Measurements from ENCODE around the gene OCLN. TPM values are rescaled to one million over a fixed set of nuclear protein-coding genes. Genes with fewer than 3 reads are reported as not detected.
"Not testable (repeated sequence)": the region's sequence is repeated elsewhere in the genome, so short reads cannot be mapped to it uniquely, and the experiment has no call there.

Gene OCLN
- total RNA-seq, 1 donor: 0.43 TPM

DNA sequence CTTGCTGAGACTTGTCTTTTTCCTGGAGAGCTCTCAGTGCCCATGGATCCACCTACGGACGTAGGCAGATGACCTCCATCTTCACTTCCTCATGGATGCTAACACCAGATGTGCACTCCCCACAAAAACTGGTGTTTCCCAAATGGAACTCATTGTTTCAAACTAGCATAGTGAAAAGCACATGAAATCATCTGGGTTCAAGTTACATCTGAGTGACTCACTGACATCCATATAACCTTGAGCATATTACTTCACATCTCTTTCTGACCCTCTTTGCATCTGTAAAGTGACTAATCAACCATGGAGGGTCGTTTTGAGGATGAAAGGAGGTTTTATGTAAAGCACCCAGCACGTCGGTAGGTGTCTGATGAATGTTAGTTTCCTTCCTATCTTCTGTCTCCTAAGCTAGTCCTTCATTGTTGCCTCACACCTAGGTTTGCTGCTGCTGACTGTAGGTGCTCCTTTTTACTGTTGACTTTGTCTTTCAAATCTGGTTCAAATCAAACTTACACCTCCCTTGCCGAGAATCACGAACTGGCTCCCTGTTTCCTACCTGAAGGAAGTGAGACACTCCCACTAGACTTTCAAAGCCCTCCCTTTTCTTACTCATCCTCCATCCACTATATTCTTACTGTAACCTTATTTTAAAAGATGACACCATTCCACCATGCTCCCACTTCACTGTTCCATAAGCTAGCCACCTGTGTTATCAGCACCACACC is 10.3 kb downstream of the OCLN start:
- peak; percentile 56 for DNase-seq (ENCODE audit: low read depth)
- no peak for TF ChIP-seq CTCF (IDR thresholded peaks at IDR 0.05; ENCODE audit: insufficient read depth, low read depth, low read length)
- H3K4me3 ChIP-seq (ENCODE audit: low read depth, low read length): no peak overlapping the region

GRCh38 chr5:69504036-69504435 is 11.4 kb downstream of the OCLN start:
- H3K4me3 ChIP-seq (ENCODE audit: low read depth, low read length): no peak overlapping the region
- no peak for TF ChIP-seq CTCF (IDR thresholded peaks at IDR 0.05; ENCODE audit: insufficient read depth, low read depth, low read length)
- DNase-seq (ENCODE audit: low read depth): no peak

DNA sequence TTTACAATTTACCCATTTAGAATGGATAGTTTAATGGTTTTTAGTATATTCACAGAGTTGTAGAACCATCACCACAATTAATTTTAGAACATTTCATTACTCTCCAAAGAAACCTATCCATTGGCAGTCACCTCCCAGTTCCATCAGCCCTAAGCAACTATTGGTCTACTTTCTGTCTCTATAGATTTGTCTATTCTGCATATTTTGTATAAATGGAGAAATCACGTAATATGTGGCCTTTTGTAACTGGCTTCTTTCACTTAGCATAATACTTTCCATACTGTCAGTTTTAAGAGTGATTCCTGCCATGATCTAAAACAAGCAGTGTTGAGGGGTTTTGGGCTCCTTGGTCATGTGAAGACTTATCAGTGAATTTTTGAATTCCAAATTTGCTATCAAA is 12.7 kb downstream of the OCLN start:
- no peak for TF ChIP-seq CTCF (IDR thresholded peaks at IDR 0.05; ENCODE audit: insufficient read depth, low read depth, low read length)
- no peak overlapping the region for H3K4me3 ChIP-seq (ENCODE audit: low read depth, low read length)
- no peak for DNase-seq (ENCODE audit: low read depth)

GRCh38 chr5:69509212-69509611 is 16.6 kb downstream of the OCLN start:
- TF ChIP-seq CTCF (IDR thresholded peaks at IDR 0.05; ENCODE audit: insufficient read depth, low read depth, low read length): no peak
- H3K4me3 ChIP-seq (ENCODE audit: low read depth, low read length): no peak overlapping the region
- no peak for DNase-seq (ENCODE audit: low read depth)

DNA sequence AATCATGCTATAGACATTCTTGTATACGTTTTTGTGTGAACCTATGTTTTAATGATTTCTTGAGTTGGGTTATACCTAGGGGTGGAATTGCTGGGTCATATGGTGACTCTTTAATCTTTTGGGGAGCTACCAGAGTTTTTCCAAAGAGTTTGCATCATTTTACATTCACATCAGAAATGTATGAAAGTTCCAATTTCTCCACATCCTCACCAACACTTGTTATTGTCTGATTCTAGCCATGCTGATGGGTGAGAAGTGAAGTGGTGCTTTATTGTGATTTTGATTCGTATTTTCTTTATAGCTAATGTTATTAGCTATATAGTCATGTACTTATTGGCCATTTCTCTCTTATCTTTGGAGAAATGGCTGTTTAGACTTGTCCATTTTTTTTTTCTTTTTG is 18.1 kb downstream of the OCLN start:
- no peak for TF ChIP-seq CTCF (IDR thresholded peaks at IDR 0.05; ENCODE audit: insufficient read depth, low read depth, low read length)
- no peak overlapping the region for H3K4me3 ChIP-seq (ENCODE audit: low read depth, low read length)
- DNase-seq (ENCODE audit: low read depth): no peak

DNA sequence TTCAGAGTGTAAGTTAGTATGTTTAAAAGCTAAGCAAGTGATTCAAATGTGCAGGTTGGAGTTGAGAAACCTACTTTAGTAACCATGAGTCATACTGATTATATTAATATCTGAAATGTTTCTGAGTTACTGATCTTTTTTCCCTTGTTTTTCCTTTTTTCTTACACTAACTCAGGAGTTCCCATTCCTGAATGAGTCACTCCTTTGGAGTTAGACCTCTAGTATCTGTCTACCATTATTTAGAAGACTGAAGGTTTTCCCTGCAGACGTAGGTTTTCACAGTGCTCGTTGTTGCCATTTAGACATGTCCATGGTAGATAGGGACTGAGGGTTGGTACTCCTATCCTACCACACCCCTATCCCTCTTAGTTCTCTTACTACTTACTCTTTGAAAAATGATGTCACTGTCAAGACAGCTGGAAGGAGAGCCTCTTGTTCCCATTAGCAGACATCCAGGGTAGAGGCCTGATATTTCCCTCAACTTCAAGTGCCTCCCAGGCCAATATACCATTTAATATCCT is 20.2 kb downstream of the OCLN start:
- TF ChIP-seq CTCF (IDR thresholded peaks at IDR 0.05; ENCODE audit: insufficient read depth, low read depth, low read length): no peak
- peak; percentile 81 for DNase-seq (ENCODE audit: low read depth)

DNA sequence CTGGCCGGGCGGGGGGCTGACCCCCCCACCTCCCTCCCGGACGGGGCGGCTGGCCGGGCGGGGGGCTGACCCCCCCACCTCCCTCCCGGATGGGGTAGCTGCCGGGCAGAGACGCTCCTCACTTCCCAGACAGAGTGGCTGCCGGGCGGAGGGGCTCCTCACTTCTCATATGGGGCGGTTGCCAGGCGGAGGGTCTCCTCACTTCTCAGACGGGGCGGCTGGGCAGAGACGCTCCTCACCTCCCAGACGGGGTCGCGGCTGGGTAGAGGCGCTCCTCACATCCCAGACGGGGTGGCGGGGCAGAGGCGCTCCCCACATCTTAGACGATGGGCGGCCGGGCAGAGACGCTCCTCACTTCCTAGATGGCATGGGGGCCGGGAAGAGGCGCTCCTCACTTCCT is 23.0 kb downstream of the OCLN start:
- not testable (repeated sequence) for DNase-seq (ENCODE audit: low read depth); H3K4me3 ChIP-seq (ENCODE audit: low read depth, low read length)

More for the DNA sequence above, 20.2 kb downstream of the OCLN start:
- no peak overlapping the region for H3K4me3 ChIP-seq (ENCODE audit: low read depth, low read length)
